ENCODE results near the gene FLNB. TPM values are rescaled to one million over a fixed set of nuclear protein-coding genes. Genes with fewer than 3 reads are reported as not detected.

Gene FLNB
- total and polyA plus RNA-seq, 8 donors, result 38.2 to 204 (median 85.9) TPM

GRCh38 chr3:58163234-58163633, 155.0 kb downstream of the FLNB start:
- no peak for DNase-seq
- TF ChIP-seq POLR2AphosphoS5 (IDR thresholded peaks at IDR 0.05) (peak in 1 of 3 donors; percentile 54), EP300 (IDR thresholded peaks at IDR 0.05) (no peak), CTCF (IDR thresholded peaks at IDR 0.05) (no peak), POLR2A (IDR thresholded peaks at IDR 0.05) (no peak)
- intact Hi-C loops (cut with DNase I; ENCODE audit: low total_unique reads), result no loop called here
- Histone ChIP-seq H3K9me3 (no peaks in the 10 kb centered on the region), H3K4me1 (peaks cover 36 to 73% (median 60%) of the 10 kb centered on the region in 4 donors), H3K27me3 (no peaks in the 10 kb centered on the region), H3K27ac (peak overlapping the region; percentile 49 to 87 (median 86)), H3K36me3 (peaks cover 17 to 92% (median 70%) of the 10 kb centered on the region in 4 donors), H3K4me3 (no peak overlapping the region)
- WGBS, 5 donors, result 49 to 70% (median 68%) methylated on average over 11 to 14 of the region's 14 CpGs

GRCh38 chr3:58164199-58164879, 156.1 kb downstream of the FLNB start:
- Histone ChIP-seq H3K27me3 (no peaks in the 10 kb centered on the region), H3K36me3 (peaks cover 11 to 92% (median 70%) of the 10 kb centered on the region in 4 donors), H3K27ac (peak overlapping the region; percentile 67 to 87 (median 86)), H3K4me3 (peak overlapping the region in 1 of 4 donors; percentile 6), H3K9me3 (no peaks in the 10 kb centered on the region), H3K4me1 (peaks cover 36 to 73% (median 60%) of the 10 kb centered on the region in 4 donors)
- DNase-seq, result peak; percentile 80 to 92
- 25 to 50% (median 32%) methylated on average over 11 to 12 of the region's 12 CpGs for WGBS, 5 donors
- intact Hi-C loops (cut with DNase I; ENCODE audit: low total_unique reads), result no loop called here
- TF ChIP-seq POLR2AphosphoS5 (IDR thresholded peaks at IDR 0.05) (peak; percentile 6 to 42 (median 20)), EP300 (IDR thresholded peaks at IDR 0.05) (no peak)

- Histone ChIP-seq H3K36me3 (peaks cover 13 to 92% (median 70%) of the 10 kb centered on the region in 4 donors), H3K9me3 (no peaks in the 10 kb centered on the region), H3K27me3 (no peaks in the 10 kb centered on the region), H3K4me1 (peaks cover 36 to 73% (median 60%) of the 10 kb centered on the region in 4 donors), H3K4me3 (no peak overlapping the region), H3K27ac (peak overlapping the region; percentile 67 to 87 (median 86))
- DNase-seq, result peak; percentile 58 to 62
- intact Hi-C loops (cut with DNase I; ENCODE audit: low total_unique reads), result no loop called here
- TF ChIP-seq POLR2AphosphoS5 (IDR thresholded peaks at IDR 0.05), result peak in 1 of 3 donors; percentile 16
- no peak for TF ChIP-seq CTCF (IDR thresholded peaks at IDR 0.05)
- 31 to 50% (median 43%) methylated on average over 13 to 16 of the region's 16 CpGs for WGBS, 5 donors
Observed at GRCh38 chr3:58164906-58165821, 156.9 kb downstream of the FLNB start.

- peak overlapping the region in 4 of 5 donors; percentile 2 to 63 (median 33) for H3K27ac ChIP-seq
- no peak for TF ChIP-seq POLR2AphosphoS5 (IDR thresholded peaks at IDR 0.05)
- TF ChIP-seq CTCF (IDR thresholded peaks at IDR 0.05), result peak in 5 of 7 experiments; percentile 44 to 91 (median 84)
- no peaks in the 10 kb centered on the region for H3K27me3 ChIP-seq
- H3K9me3 ChIP-seq, result no peaks in the 10 kb centered on the region
- peak; percentile 62 to 81 for DNase-seq
- H3K4me1 ChIP-seq, result peaks cover 36 to 58% (median 50%) of the 10 kb centered on the region in 4 donors
- H3K4me3 ChIP-seq, result no peak overlapping the region
- intact Hi-C loops (cut with DNase I; ENCODE audit: low total_unique reads), result no loop called here
- peaks cover 23 to 94% (median 69%) of the 10 kb centered on the region in 4 donors for H3K36me3 ChIP-seq
- whole genome bisulfite sequencing, 5 donors, result 80 to 89% (median 88%) methylated on average over 16 of the region's 16 CpGs
Observed at GRCh38 chr3:58167431-58168351, 159.5 kb downstream of the FLNB start.
